Type B pancreatic cell (in vitro differentiated cells): ENCODE results near the gene TRABD. TPM values are rescaled to one million over a fixed set of nuclear protein-coding genes. Genes with fewer than 3 reads are reported as not detected.
A peak's percentile ranks its signal among the peaks of the same experiment; 100 is the strongest.

Experiments
- DNase-seq: peaks from one replicate; pipeline ENCODE4 v3.0.0; 2021; ENCODE audit warnings: mixed read lengths; ENCODE audit not compliant: unreplicated experiment; ENCODE audit errors: extremely low spot score
- H3K27ac Mint-ChIP-seq: 2 replicates; pipeline ENCODE4 v1.8.0; 2021; ENCODE audit warnings: mild to moderate bottlenecking, mixed read lengths
- H3K27me3 Mint-ChIP-seq: 2 replicates; pipeline ENCODE4 v1.8.0; 2021; ENCODE audit warnings: mixed read lengths
- H3K36me3 Mint-ChIP-seq: 2 replicates; pipeline ENCODE4 v1.8.0; 2021; ENCODE audit warnings: mixed read lengths
- H3K4me1 Mint-ChIP-seq: one replicate; pipeline ENCODE4 v1.8.0; 2021; ENCODE audit warnings: mixed read lengths; ENCODE audit not compliant: unreplicated experiment
- H3K4me3 Mint-ChIP-seq: 2 replicates; pipeline ENCODE4 v1.8.0; 2021; ENCODE audit warnings: mild to moderate bottlenecking, mixed read lengths
- H3K9me3 Mint-ChIP-seq: 2 replicates; pipeline ENCODE4 v1.8.0; 2021; ENCODE audit warnings: mixed read lengths
- CTCF ChIP-seq: fragments of 200-600 bp; sonication (generic); conservative IDR thresholded peaks from 2 replicates; pipeline ENCODE4 v1.5.0; 2021; ENCODE audit warnings: antibody characterized with exemption, mild to moderate bottlenecking
- total RNA-seq: library from RNA; stranded (reverse); gene quantifications from 2 replicates; pipeline ENCODE4 v1.2.1, GENCODE V29; 2021; ENCODE audit warnings: low replicate concordance

TRABD gene
- total RNA-seq, 1 donor from 2014 or later: 37.7 TPM

- peak overlapping the region; percentile 12 for H3K27ac Mint-ChIP-seq
- no peaks in the 10 kb centered on the region for H3K9me3 Mint-ChIP-seq
- H3K36me3 Mint-ChIP-seq: peaks cover 23% of the 10 kb centered on the region
- no peaks in the 10 kb centered on the region for H3K27me3 Mint-ChIP-seq
- H3K4me1 Mint-ChIP-seq: peaks cover 10% of the 10 kb centered on the region
- H3K4me3 Mint-ChIP-seq: peak overlapping the region; percentile 23
- no peak for DNase-seq
- TF ChIP-seq CTCF: peak; percentile 91
Measured at GRCh38 chr22:50209893-50210292, 24.2 kb downstream of the TRABD start.

- H3K4me3 Mint-ChIP-seq: no peak overlapping the region
- TF ChIP-seq CTCF: no peak
- H3K9me3 Mint-ChIP-seq: no peaks in the 10 kb centered on the region
- H3K27ac Mint-ChIP-seq: no peak overlapping the region
- peaks cover 23% of the 10 kb centered on the region for H3K36me3 Mint-ChIP-seq
- H3K4me1 Mint-ChIP-seq: peaks cover 5% of the 10 kb centered on the region
- H3K27me3 Mint-ChIP-seq: no peaks in the 10 kb centered on the region
- no peak for DNase-seq
Measured at GRCh38 chr22:50210378-50211139, 24.8 kb downstream of the TRABD start.

- no peak for TF ChIP-seq CTCF
- no peak overlapping the region for H3K27ac Mint-ChIP-seq
- no peaks in the 10 kb centered on the region for H3K9me3 Mint-ChIP-seq
- no peak overlapping the region for H3K4me3 Mint-ChIP-seq
- H3K36me3 Mint-ChIP-seq: peaks cover 23% of the 10 kb centered on the region
- DNase-seq: no peak
- no peaks in the 10 kb centered on the region for H3K27me3 Mint-ChIP-seq
- peaks cover 5% of the 10 kb centered on the region for H3K4me1 Mint-ChIP-seq
Measured at GRCh38 chr22:50211147-50211546, 25.4 kb downstream of the TRABD start.

GRCh38 chr22:50213263-50213662 is 27.6 kb downstream of the TRABD start:
- Mint-ChIP-seq H3K36me3 (peaks cover 23% of the 10 kb centered on the region), H3K4me3 (no peak overlapping the region), H3K9me3 (no peaks in the 10 kb centered on the region), H3K27me3 (no peaks in the 10 kb centered on the region), H3K27ac (no peak overlapping the region), H3K4me1 (peaks cover 5% of the 10 kb centered on the region)
- DNase-seq: no peak
- TF ChIP-seq CTCF: no peak

- no peaks in the 10 kb centered on the region for H3K9me3 Mint-ChIP-seq
- H3K4me3 Mint-ChIP-seq: no peak overlapping the region
- peaks cover 18% of the 10 kb centered on the region for H3K36me3 Mint-ChIP-seq
- no peak for DNase-seq
- no peak for TF ChIP-seq CTCF
- no peaks in the 10 kb centered on the region for H3K4me1 Mint-ChIP-seq
- no peaks in the 10 kb centered on the region for H3K27me3 Mint-ChIP-seq
- H3K27ac Mint-ChIP-seq: no peak overlapping the region
Measured at GRCh38 chr22:50215297-50216054, 29.8 kb downstream of the TRABD start.
